Measurements from ENCODE around the gene STK16. TPM values are rescaled to one million over a fixed set of nuclear protein-coding genes. Genes with fewer than 3 reads are reported as not detected.
"Not testable (repeated sequence)": the region's sequence is repeated elsewhere in the genome, so short reads cannot be mapped to it uniquely, and the experiment has no call there.

STK16 gene, protein sequence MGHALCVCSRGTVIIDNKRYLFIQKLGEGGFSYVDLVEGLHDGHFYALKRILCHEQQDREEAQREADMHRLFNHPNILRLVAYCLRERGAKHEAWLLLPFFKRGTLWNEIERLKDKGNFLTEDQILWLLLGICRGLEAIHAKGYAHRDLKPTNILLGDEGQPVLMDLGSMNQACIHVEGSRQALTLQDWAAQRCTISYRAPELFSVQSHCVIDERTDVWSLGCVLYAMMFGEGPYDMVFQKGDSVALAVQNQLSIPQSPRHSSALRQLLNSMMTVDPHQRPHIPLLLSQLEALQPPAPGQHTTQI
- total RNA-seq, result 31.0 and 36.5 TPM in 2 replicates

DNA sequence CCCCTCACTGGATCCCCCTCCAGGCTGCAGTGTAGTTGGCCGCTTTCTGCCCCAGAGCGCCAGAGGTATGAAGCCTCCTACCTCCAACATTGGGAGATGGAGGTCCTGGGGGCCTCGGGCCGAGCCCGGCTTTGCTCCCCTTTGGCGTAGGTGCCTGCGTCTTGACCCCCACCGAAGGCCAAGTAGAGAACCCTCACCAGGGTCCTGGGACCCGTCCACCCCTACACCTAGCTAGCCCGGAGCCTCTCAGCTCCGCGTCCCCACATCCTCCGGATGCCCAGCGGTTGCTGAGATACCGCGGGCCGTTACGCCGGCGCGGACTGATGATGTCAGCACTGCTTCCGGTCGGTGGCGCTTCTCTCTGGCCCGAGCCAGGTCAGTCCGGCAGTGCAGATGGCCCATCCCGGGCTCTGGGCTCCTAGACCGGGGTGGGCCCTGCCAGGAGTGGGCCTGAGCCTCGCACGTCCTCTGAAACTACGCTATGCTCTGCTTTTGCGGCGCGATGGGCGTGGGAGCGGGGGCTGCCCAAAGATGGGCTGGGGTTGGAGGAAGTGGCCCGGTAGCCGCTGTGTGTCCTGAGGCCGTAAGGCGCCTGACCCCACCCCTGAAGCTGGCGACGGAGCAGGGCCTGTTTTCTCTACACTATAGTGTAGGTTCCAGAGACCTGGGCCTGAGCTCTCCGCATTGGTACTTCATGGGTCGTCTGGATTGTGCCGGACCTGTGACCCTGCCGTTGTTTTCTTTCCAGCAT lies at the start of gene STK16, which contains the start of gene GLB1L:
Gene STK16 (plus strand): TSS at position 332 of the 751 bp plus-strand sequence. CDS start 521 bp downstream, outside the sequence.
Gene GLB1L (minus strand): TSS at position 297 of the 751 bp plus-strand sequence. CDS start 1,871 bp downstream, outside the sequence.
- DNase-seq (peak; percentile 95), ATAC-seq (ENCODE audit: low read depth) (peak; percentile 64)
- Mint-ChIP-seq H3K27me3 (no peaks in the 10 kb centered on the region), H3K27ac (peak within 1 kb of the TSS; percentile 98), H3K9me3 (no peaks in the 10 kb centered on the region), H3K36me3 (ENCODE audit: low read depth) (peaks cover 27% of the 10 kb centered on the region), H3K4me1 (peaks cover 57% of the 10 kb centered on the region), H3K4me3 (peak within 1 kb of the TSS; percentile 90)
- POLR2A ChIA-PET, result interaction anchor here (0.7 to 12.0 kb wide), 16 partner anchors 9 to 349 kb away, joined by 3 to 287 read pairs (median 7); partner anchors contain the start of genes ABCB6, ANKZF1, ATG9A and CNPPD1
- CTCF ChIA-PET, result interaction anchor here (1.1 to 3.9 kb wide), 8 partner anchors 9 to 74 kb away, joined by 3 to 27 read pairs (median 5); partner anchors contain the start of genes ANKZF1, ATG9A, DNAJB2 and TUBA4A
- TF ChIP-seq CTCF (IDR thresholded peaks at IDR 0.05), result no peak
- intact Hi-C loops (cut with micrococcal nuclease), result loop anchor here (1.0 to 2.0 kb wide), 8 partner anchors 8 to 1027 kb away; partner anchors contain the start of genes ANKZF1, ATG9A, DNAJB2 and NHEJ1

- ChIA-PET POLR2A (interaction anchor here (0.7 to 1.4 kb wide), 4 partner anchors 9 to 526 kb away, joined by 3 to 6 read pairs (median 4); partner anchors contain the start of genes RNF25, STK36 and ZFAND2B), CTCF (no interaction called here)
- Mint-ChIP-seq H3K4me3 (no peak overlapping the region), H3K9me3 (no peaks in the 10 kb centered on the region), H3K27ac (no peak overlapping the region), H3K36me3 (ENCODE audit: low read depth) (no peaks in the 10 kb centered on the region), H3K27me3 (peaks cover 6% of the 10 kb centered on the region), H3K4me1 (no peaks in the 10 kb centered on the region)
- ATAC-seq (ENCODE audit: low read depth), result no peak
- intact Hi-C loops (cut with micrococcal nuclease), result no loop called here
- TF ChIP-seq CTCF (IDR thresholded peaks at IDR 0.05), result no peak
- no peak for DNase-seq
Measured at GRCh38 chr2:219197388-219197787, 47.9 kb upstream of the STK16 start.

GRCh38 chr2:219198974-219199373 lies 46.3 kb upstream of the STK16 start:
- intact Hi-C loops (cut with micrococcal nuclease), result no loop called here
- Mint-ChIP-seq H3K27ac (no peak overlapping the region), H3K36me3 (ENCODE audit: low read depth) (no peaks in the 10 kb centered on the region), H3K4me1 (no peaks in the 10 kb centered on the region), H3K9me3 (no peaks in the 10 kb centered on the region), H3K27me3 (peaks cover 6% of the 10 kb centered on the region), H3K4me3 (no peak overlapping the region)
- CTCF ChIA-PET, result no interaction called here
- POLR2A ChIA-PET, result no interaction called here
- no peak for DNase-seq
- ATAC-seq (ENCODE audit: low read depth), result no peak
- TF ChIP-seq CTCF (IDR thresholded peaks at IDR 0.05), result no peak

- intact Hi-C loops (cut with micrococcal nuclease), result no loop called here
- no peaks in the 10 kb centered on the region for H3K36me3 Mint-ChIP-seq (ENCODE audit: low read depth)
- no peak overlapping the region for H3K27ac Mint-ChIP-seq
- ATAC-seq (ENCODE audit: low read depth), result no peak
- peaks cover 6% of the 10 kb centered on the region for H3K27me3 Mint-ChIP-seq
- no peak overlapping the region for H3K4me3 Mint-ChIP-seq
- TF ChIP-seq CTCF (IDR thresholded peaks at IDR 0.05), result no peak
- POLR2A ChIA-PET, result no interaction called here
- CTCF ChIA-PET, result no interaction called here
- no peak for DNase-seq
- no peaks in the 10 kb centered on the region for H3K9me3 Mint-ChIP-seq
- no peaks in the 10 kb centered on the region for H3K4me1 Mint-ChIP-seq
Measured at GRCh38 chr2:219199470-219200211, 45.6 kb upstream of the STK16 start.

DNA sequence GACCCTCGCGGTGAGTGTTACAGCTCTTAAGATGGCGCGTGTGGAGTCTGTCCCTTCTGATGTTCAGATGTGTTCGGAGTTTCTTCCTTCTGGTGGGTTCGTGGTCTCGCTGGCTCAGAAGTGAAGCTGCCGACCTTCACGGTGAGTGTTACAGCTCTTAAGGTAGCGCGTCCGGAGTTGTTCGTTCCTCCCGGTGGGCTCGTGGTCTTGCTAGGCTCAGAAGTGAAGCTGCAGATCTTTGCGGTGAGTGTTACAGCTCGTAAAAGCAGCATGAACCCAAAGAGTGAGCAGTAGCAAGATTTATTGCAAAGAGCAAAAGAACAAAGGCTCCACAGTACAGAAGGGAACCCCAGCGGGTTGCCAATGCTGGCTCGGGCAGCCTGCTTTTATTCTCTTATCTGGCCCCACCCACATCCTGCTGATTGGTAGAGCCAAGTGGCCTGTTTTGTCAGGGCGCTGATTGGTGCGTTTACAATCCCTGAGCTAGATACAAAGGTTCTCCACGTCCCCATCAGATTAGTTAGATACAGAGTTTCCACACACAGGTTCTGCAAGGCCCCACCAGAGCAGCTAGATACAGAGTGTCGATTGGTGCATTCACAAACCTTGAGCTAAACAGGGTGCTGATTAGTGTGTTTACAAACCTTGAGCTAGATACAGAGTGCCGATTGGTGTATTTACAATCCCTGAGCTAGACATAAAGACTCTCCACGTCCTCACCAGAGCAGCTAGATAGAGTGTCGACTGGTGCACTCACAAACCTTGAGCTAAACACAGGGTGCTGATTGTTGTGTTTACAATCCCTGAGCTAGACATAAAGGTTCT lies 44.6 kb upstream of the STK16 start:
- ATAC-seq (ENCODE audit: low read depth); H3K9me3 Mint-ChIP-seq: not testable (repeated sequence)

GRCh38 chr2:219201331-219201730 lies 43.9 kb upstream of the STK16 start:
- DNase-seq; ATAC-seq (ENCODE audit: low read depth); CTCF ChIA-PET; H3K27ac Mint-ChIP-seq; H3K4me3 Mint-ChIP-seq; H3K4me1 Mint-ChIP-seq; H3K27me3 Mint-ChIP-seq; H3K36me3 Mint-ChIP-seq (ENCODE audit: low read depth); intact Hi-C loops (cut with micrococcal nuclease); H3K9me3 Mint-ChIP-seq: not testable (repeated sequence)
- POLR2A ChIA-PET, result interaction anchor here (1.2 kb wide), 1 partner anchor 78 kb away, joined by 3 read pairs; the partner anchor contains the start of gene DNAJB2

More for the DNA sequence above, 44.6 kb upstream of the STK16 start:
- intact Hi-C loops (cut with micrococcal nuclease); H3K27me3 Mint-ChIP-seq; CTCF ChIA-PET; H3K36me3 Mint-ChIP-seq (ENCODE audit: low read depth); H3K27ac Mint-ChIP-seq; H3K4me3 Mint-ChIP-seq; H3K4me1 Mint-ChIP-seq; DNase-seq: not testable (repeated sequence)
- POLR2A ChIA-PET, result interaction anchor here (1.2 kb wide), 1 partner anchor 78 kb away, joined by 3 read pairs; the partner anchor contains the start of gene DNAJB2
